ENCODE measurements around the gene KANSL3.
"Not testable (repeated sequence)": the region's sequence is repeated elsewhere in the genome, so short reads cannot be mapped to it uniquely, and the experiment has no call there.

Gene KANSL3

GRCh38 chr2:96578731-96579130, 59.4 kb downstream of the KANSL3 start:
- no peak overlapping the region for H3K27ac Mint-ChIP-seq
- DNase-seq (no peak), ATAC-seq (replicated peaks) (no peak)
- no peaks in the 10 kb centered on the region for H3K9me3 Mint-ChIP-seq
- no peaks in the 10 kb centered on the region for H3K4me1 Mint-ChIP-seq
- no peak overlapping the region for H3K4me3 Mint-ChIP-seq
- no peaks in the 10 kb centered on the region for H3K27me3 Mint-ChIP-seq
- peaks cover 6 to 8% of the 10 kb centered on the region in 2 donors for H3K36me3 Mint-ChIP-seq

GRCh38 chr2:96577501-96577900, 60.6 kb downstream of the KANSL3 start:
- ATAC-seq (replicated peaks) (no peak), DNase-seq (no peak)
- Mint-ChIP-seq H3K36me3 (peaks cover 12% of the 10 kb centered on the region in 2 donors), H3K9me3 (no peaks in the 10 kb centered on the region), H3K27ac (no peak overlapping the region), H3K4me1 (no peaks in the 10 kb centered on the region), H3K27me3 (no peaks in the 10 kb centered on the region), H3K4me3 (no peak overlapping the region)

- Mint-ChIP-seq H3K4me3 (no peak overlapping the region), H3K36me3 (peaks cover 12 to 13% of the 10 kb centered on the region in 2 donors), H3K4me1 (no peaks in the 10 kb centered on the region), H3K27me3 (no peaks in the 10 kb centered on the region), H3K27ac (no peak overlapping the region), H3K9me3 (no peaks in the 10 kb centered on the region)
- ATAC-seq (replicated peaks), result no peak
- DNase-seq, result no peak
Observed at GRCh38 chr2:96575785-96576456, 62.2 kb downstream of the KANSL3 start.

- no peaks in the 10 kb centered on the region for H3K27me3 Mint-ChIP-seq
Observed at GRCh38 chr2:96574364-96574763, 63.7 kb downstream of the KANSL3 start.

GRCh38 chr2:96568094-96568493, 70.0 kb downstream of the KANSL3 start:
- H3K27ac Mint-ChIP-seq, result no peak overlapping the region
- no peaks in the 10 kb centered on the region for H3K9me3 Mint-ChIP-seq
- no peak for DNase-seq
- H3K27me3 Mint-ChIP-seq, result no peaks in the 10 kb centered on the region
- H3K4me3 Mint-ChIP-seq, result no peak overlapping the region
- no peaks in the 10 kb centered on the region for H3K4me1 Mint-ChIP-seq
- ATAC-seq (replicated peaks), result no peak
- peaks cover 3 to 7% of the 10 kb centered on the region in 2 donors for H3K36me3 Mint-ChIP-seq

More at GRCh38 chr2:96574364-96574763, 63.7 kb downstream of the KANSL3 start:
- ATAC-seq (replicated peaks), result no peak
- peaks cover 12 to 15% of the 10 kb centered on the region in 2 donors for H3K36me3 Mint-ChIP-seq
- H3K27ac Mint-ChIP-seq, result no peak overlapping the region
- no peaks in the 10 kb centered on the region for H3K4me1 Mint-ChIP-seq
- no peak for DNase-seq
- no peak overlapping the region for H3K4me3 Mint-ChIP-seq
- H3K9me3 Mint-ChIP-seq, result no peaks in the 10 kb centered on the region

- Mint-ChIP-seq H3K36me3 (peaks cover 0 to 2% of the 10 kb centered on the region in 2 donors), H3K27ac (no peak overlapping the region), H3K27me3 (no peaks in the 10 kb centered on the region), H3K9me3 (peaks cover 0 to 2% of the 10 kb centered on the region in 2 donors), H3K4me3 (no peak overlapping the region), H3K4me1 (no peaks in the 10 kb centered on the region)
- ATAC-seq (replicated peaks), result no peak
- no peak for DNase-seq
Observed at GRCh38 chr2:96565111-96565510, 73.0 kb downstream of the KANSL3 start.

- no peak for DNase-seq
- H3K4me1 Mint-ChIP-seq, result no peaks in the 10 kb centered on the region
- H3K4me3 Mint-ChIP-seq, result no peak overlapping the region
Observed at GRCh38 chr2:96564563-96564962, 73.5 kb downstream of the KANSL3 start.

GRCh38 chr2:96564026-96564425, 74.1 kb downstream of the KANSL3 start:
- DNase-seq (no peak), ATAC-seq (replicated peaks) (no peak)
- H3K36me3 Mint-ChIP-seq, result peaks cover 3% of the 10 kb centered on the region in 2 donors

More at GRCh38 chr2:96564563-96564962, 73.5 kb downstream of the KANSL3 start:
- no peak overlapping the region for H3K27ac Mint-ChIP-seq
- no peaks in the 10 kb centered on the region for H3K27me3 Mint-ChIP-seq
- H3K9me3 Mint-ChIP-seq, result peaks cover 0 to 2% of the 10 kb centered on the region in 2 donors
- ATAC-seq (replicated peaks), result no peak
- peaks cover 0 to under 1% of the 10 kb centered on the region in 2 donors for H3K36me3 Mint-ChIP-seq

GRCh38 chr2:96558485-96558884, 79.6 kb downstream of the KANSL3 start:
- ATAC-seq (replicated peaks), result no peak
- no peaks in the 10 kb centered on the region for H3K27me3 Mint-ChIP-seq
- H3K4me3 Mint-ChIP-seq, result no peak overlapping the region
- H3K27ac Mint-ChIP-seq, result peak overlapping the region; percentile 26
- H3K9me3 Mint-ChIP-seq, result peaks cover 5 to 7% of the 10 kb centered on the region in 2 donors
- peaks cover 25 to 33% of the 10 kb centered on the region in 2 donors for H3K4me1 Mint-ChIP-seq
- H3K36me3 Mint-ChIP-seq, result peaks cover 14 to 20% of the 10 kb centered on the region in 2 donors
- no peak for DNase-seq

More at GRCh38 chr2:96564026-96564425, 74.1 kb downstream of the KANSL3 start:
- H3K4me1 Mint-ChIP-seq, result no peaks in the 10 kb centered on the region
- H3K27ac Mint-ChIP-seq, result no peak overlapping the region
- no peaks in the 10 kb centered on the region for H3K27me3 Mint-ChIP-seq
- H3K9me3 Mint-ChIP-seq, result peaks cover 0 to 2% of the 10 kb centered on the region in 2 donors
- no peak overlapping the region for H3K4me3 Mint-ChIP-seq

- H3K27ac Mint-ChIP-seq, result peak overlapping the region; percentile 26
- H3K27me3 Mint-ChIP-seq, result no peaks in the 10 kb centered on the region
- no peak for ATAC-seq (replicated peaks)
Observed at GRCh38 chr2:96558061-96558460, 80.1 kb downstream of the KANSL3 start.

GRCh38 chr2:96557421-96557820, 80.7 kb downstream of the KANSL3 start:
- H3K27ac Mint-ChIP-seq, result peak overlapping the region; percentile 75
- not testable (repeated sequence) for H3K4me3 Mint-ChIP-seq; DNase-seq; H3K27me3 Mint-ChIP-seq; H3K9me3 Mint-ChIP-seq; ATAC-seq (replicated peaks)
- H3K4me1 Mint-ChIP-seq, result peaks cover 33 to 42% of the 10 kb centered on the region in 2 donors
- peaks cover 21 to 29% of the 10 kb centered on the region in 2 donors for H3K36me3 Mint-ChIP-seq

More at GRCh38 chr2:96558061-96558460, 80.1 kb downstream of the KANSL3 start:
- Mint-ChIP-seq H3K36me3 (peaks cover 18 to 24% of the 10 kb centered on the region in 2 donors), H3K4me3 (no peak overlapping the region), H3K4me1 (peaks cover 29 to 38% of the 10 kb centered on the region in 2 donors), H3K9me3 (peaks cover 5 to 7% of the 10 kb centered on the region in 2 donors)
- no peak for DNase-seq

- H3K4me1 Mint-ChIP-seq, result peaks cover 37 to 42% of the 10 kb centered on the region in 2 donors
- peaks cover 3 to 7% of the 10 kb centered on the region in 2 donors for H3K9me3 Mint-ChIP-seq
- ATAC-seq (replicated peaks) (peak; percentile 56 to 65), DNase-seq (peak; percentile 46)
- peak overlapping the region; percentile 75 for H3K27ac Mint-ChIP-seq
- H3K36me3 Mint-ChIP-seq, result peaks cover 26 to 34% of the 10 kb centered on the region in 2 donors
- no peaks in the 10 kb centered on the region for H3K27me3 Mint-ChIP-seq
- peak overlapping the region in 1 of 2 donors; percentile 11 for H3K4me3 Mint-ChIP-seq
Observed at GRCh38 chr2:96556441-96557330, 81.4 kb downstream of the KANSL3 start.

GRCh38 chr2:96555146-96555610, 82.9 kb downstream of the KANSL3 start:
- no peaks in the 10 kb centered on the region for H3K27me3 Mint-ChIP-seq
- no peak for DNase-seq
- no peak overlapping the region for H3K4me3 Mint-ChIP-seq
- peaks cover 3 to 7% of the 10 kb centered on the region in 2 donors for H3K9me3 Mint-ChIP-seq
- H3K27ac Mint-ChIP-seq, result peak overlapping the region; percentile 91
- H3K4me1 Mint-ChIP-seq, result peaks cover 37 to 42% of the 10 kb centered on the region in 2 donors
- H3K36me3 Mint-ChIP-seq, result peaks cover 31 to 37% of the 10 kb centered on the region in 2 donors
- ATAC-seq (replicated peaks), result no peak

Measured in stimulated activated naive B cell treated with anti-CD40 and anti-IgM and Interleukin-4, amounts not matched to agents 10 μg/mL and 1 μg/mL and 100 μg/mL, for 72 hours (primary cell).